SHP77 (cell line): Measurements from ENCODE around the gene SMCO3.
A peak's percentile ranks its signal among the peaks of the same experiment; 100 is the strongest.
"Not testable (repeated sequence)": the region's sequence is repeated elsewhere in the genome, so short reads cannot be mapped to it uniquely, and the experiment has no call there.

ENCODE experiments used
- DNase-seq, 2 experiments: peaks; one replicate each; lab custom pipeline; 2025; lab: John Stamatoyannopoulos, UW

SMCO3 gene

DNA sequence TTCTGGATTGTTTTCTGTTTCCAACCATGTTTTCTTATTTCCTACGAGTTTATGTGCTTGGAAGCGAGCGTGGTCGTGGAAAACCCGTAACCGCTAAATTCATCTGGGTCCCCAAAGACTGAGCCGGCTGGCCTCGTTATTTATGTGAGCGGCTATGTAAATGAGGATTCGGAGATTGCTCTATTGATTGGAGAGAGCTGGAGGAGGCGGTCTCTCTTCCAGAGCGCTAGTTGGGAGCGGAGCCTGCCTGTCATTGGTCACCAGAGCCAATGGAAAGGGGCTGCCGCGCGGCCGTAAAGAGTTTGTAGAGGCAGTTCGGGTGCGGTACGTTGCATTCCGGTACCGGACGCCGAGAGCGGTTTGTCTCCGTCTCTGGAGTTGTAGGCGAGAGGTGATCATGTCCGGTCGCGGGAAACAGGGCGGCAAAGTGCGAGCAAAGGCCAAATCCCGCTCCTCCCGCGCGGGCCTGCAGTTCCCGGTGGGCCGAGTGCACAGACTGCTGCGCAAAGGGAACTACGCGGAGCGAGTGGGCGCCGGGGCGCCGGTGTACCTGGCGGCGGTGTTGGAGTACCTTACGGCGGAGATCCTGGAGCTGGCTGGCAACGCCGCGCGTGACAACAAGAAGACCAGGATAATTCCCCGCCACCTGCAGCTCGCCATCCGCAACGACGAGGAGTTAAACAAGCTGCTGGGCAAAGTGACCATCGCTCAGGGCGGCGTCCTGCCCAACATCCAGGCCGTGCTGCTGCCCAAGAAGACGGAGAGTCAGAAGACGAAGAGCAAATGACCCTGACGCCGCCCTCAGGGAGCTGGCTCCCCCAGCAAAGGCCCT lies 39.7 kb downstream of the SMCO3 start:
- no peak for DNase-seq

DNA sequence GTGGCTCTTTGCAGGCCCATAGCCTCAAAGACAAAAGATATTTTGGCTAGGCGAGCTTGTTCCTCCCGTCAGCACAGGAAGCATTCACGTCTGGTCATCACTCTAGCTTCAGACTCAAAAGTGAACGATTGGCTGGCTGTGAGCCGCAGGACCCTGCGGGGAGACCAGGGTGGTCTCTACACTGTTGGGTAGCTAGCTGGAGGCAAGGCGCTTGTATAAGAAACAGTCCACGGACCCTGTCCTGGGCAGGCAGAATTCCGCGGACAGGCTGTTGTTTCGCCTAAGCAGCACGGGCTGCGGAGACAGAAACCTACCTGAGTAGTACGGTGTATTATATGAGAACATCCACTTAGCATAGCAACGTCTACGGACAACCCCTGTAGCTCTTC lies 40.3 kb downstream of the SMCO3 start:
- no peak for DNase-seq

DNA sequence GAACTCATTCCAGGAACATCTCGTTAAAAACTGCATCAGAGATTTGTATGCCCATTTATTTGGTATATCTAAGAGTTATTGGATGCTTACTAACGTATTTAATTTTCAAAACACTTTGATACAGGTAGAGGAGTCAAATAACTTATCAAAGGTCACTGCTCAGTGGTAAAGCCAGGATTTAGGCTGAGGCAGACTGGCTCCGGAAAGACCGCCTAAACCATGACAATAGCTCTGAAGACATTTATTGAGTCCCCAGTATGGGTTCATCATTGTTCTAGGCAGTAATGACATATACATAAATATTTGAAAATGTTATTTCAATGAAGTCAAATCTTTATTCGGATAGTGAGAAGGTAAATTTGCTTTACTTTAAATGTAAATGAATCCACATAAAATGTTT lies 41.0 kb downstream of the SMCO3 start:
- DNase-seq = no peak

DNA sequence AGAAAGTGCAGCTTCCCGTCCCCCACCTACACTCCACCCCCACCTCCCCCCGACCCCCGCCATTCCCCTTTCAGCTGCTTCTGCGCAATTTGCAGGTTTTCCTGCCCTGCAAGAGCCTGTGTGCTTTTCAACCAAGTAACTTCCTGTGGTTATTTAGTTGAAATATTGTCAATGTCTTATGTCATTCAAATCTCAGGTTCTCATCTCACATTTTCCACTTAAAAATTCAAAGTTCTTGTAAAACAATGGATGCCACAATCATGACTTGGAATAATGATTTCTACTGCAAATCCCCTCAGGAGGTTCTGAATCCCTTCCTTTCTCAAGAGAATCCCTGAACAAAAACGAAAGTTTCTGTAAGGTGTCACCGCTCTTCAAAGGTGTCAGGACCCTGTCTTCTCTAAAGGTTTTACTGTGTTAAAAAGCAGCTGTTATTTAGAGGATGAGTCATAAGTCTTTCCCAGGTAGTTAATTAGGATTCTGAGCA lies 42.3 kb downstream of the SMCO3 start:
- no peak for DNase-seq

DNA sequence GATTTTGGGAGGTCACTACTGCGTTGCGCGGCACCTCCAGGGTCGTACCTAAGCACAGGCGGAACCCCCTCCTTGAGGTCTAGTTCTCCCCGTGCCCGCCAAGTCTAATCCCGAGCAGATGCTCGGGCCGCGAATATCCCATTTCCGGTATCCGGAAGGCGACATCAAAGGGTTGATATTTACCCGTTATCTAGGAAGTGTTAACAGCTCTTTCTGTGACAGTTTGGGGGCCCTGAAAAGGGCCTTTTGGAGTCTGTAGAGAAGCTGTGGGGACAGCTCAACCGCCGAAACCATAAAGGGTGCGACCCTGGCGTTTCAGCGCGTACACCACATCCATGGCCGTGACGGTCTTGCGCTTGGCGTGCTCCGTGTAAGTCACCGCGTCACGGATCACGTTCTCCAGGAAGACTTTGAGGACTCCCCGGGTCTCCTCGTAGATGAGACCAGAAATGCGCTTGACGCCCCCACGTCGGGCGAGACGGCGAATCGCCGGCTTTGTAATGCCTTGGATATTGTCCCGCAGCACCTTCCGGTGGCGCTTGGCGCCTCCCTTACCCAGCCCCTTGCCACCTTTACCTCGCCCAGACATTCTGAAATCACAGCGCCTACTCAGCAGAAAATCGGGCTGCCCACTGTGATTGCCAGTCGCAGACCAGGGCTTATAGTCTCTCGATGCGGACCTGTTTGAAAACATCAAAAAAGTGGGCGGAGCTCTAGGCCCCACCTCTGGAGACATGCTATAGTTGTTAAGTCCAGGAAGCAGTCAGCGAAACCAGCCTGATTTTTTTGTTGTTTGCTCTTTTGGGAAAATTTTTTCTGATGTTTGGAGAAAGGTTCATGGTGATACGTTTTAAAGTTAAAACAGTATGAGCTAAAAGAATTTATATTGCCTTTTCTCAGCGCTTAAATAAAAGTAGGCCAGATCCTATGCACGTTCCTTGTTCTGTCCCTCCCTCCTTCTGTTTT lies 43.2 kb downstream of the SMCO3 start:
- DNase-seq = peak; percentile 54 to 63

DNA sequence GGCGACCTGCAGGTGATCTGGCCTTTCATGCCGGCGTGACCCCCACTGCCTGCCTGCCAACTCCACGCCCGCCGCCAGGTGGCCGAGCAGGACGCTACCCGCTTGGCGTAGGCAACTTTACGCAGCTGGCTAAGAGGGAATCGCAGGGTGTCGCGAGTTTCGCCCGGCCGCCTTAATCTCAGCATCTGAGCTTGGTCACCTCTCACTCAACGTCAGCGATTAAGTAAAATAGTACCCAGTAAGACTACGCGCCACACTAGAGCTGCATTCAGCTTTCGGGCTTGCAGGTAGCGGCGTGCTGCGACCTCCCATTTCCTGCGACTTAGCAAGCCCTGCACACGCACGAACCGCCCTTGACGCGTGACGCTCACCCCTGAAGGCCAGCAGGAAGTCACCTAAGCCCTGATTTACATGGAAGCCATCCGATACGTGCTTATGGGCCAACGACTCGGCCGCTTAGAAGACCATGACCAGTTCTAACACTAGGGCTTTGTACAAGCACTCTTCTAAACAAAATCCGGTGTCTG lies 44.0 kb downstream of the SMCO3 start:
- DNase-seq = peak; percentile 35 to 36

DNA sequence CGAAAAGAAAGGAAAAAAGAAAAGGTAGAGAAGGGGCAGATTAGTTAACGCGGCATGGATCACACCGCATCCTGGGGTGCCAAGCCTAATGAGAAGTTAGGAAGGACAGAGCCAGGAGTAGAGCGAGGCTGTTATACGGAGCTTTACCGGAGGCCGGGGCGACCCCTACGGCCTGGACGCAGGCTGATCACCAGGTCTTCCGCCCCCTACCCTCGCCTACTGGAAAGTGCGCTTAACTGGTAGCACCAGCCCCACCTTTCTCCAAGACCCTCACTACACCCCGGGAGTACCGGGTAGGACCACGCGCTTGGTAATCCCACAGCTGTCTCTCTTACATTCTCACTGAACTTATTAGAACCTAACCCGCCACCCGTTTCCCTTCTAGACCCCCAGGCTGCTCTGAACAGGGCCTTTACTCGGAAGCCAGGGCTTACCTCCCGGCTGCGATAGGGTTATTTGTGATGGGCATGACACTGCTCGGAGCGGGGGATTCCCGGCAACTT lies 44.5 kb downstream of the SMCO3 start:
- DNase-seq = no peak

DNA sequence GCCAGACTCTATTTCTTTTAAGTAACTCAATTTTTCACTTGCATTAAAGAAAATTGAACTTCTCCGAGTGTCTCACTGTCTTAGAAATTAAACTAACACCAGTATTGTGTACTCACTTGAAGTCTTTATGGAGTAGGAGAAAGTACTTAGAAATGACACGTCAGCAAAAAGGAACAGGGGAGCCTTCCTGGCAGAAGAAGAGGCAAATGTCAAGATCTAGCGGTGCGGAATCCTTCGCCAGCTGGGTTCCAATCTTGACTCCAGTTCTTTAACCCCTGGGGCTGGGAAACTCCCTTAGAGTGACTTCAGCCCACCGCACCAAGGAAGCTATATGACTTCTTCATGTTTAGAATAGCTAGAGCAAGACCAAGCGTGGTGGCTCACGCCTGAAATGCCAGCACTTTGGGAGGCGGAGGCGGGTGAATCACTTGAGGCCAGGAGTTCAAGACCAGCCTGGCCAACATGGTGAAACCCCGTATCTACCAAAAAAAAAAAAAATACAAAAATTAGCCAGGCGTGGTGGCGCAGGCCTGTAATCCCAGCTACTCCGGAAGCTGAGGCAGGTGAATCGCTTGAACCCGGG lies 45.1 kb downstream of the SMCO3 start:
- no peak for DNase-seq

DNA sequence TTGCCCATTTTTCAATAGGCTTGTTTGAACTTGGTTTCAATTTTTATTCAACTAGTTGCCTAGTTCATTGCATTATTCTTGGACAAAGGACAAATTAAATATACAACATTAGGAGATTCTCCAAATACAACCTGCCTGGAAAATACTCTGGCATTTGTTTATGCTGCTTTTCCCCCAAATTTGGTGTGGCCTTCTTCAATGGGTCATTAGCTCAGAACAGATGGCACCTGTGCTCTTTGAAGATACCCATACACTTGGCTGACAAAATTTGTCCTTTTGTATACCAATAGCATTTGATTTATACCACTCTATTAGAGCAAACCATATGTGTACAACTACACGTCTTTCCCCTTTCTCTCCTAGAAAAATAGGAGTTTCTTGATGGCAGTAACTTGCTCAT lies 46.4 kb downstream of the SMCO3 start:
- no peak for DNase-seq

DNA sequence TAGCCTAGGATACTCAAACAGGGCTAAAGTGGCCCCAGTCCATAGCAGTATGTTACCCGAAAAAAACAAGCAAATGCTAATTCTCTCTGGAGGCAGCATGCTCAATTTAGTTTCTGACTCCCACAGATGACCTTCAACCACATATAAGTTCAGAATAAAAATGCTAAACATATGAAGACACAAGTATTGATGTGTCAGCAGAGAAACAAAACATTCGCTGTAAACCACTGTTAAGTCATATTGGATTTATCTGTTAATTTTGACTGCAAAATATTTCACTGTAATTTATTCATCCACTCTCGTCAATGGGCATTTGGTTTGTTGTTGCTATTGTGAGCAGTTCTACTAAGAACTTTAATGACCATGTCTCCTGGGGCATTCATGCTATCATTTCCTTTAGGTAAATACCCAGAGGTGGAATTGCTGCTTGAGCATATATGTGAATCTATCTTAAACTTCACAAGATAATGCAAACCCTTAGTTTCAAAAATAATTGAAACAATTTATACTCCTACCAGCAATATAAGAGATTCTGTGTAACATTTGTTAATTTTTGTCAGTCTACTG lies 47.2 kb downstream of the SMCO3 start:
- no peak for DNase-seq

DNA sequence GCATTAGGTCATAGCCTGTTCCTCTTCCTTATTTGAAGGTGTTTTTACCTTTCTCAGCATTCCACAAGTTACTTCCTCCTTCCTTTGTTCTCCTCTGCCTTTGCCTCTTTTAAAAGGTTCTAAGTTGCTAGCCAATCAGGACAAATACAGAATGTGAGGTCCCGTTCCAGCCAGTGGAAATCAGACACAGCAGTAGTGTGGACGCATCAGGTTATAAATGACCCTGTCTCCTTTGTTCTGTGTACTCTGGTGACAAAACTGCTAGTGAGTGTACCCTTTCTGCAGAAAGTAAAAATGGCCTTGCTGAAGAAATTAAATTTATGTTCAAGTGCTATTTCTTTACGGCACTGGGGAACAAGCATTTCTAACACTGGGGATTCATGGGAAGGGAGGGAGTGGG lies 48.0 kb downstream of the SMCO3 start:
- DNase-seq = not testable (repeated sequence)

DNA sequence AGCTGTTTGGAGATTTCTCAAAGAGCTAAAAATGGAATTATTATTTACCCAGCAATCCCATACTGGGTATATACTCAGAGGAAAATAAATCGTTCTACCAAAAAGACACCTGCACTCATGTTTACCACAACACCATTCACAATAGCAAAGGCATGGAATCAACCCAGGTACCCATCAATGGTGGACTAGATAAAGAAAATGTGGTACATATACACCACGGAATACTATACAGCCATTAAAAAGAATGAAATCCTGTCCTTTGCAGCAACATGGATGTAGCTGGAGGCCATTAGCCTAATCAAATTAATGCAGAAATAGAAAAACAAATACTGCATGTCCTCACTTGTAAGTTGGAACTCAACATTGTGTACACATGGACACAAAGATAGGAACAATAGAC lies 48.6 kb downstream of the SMCO3 start:
- no peak for DNase-seq

DNA sequence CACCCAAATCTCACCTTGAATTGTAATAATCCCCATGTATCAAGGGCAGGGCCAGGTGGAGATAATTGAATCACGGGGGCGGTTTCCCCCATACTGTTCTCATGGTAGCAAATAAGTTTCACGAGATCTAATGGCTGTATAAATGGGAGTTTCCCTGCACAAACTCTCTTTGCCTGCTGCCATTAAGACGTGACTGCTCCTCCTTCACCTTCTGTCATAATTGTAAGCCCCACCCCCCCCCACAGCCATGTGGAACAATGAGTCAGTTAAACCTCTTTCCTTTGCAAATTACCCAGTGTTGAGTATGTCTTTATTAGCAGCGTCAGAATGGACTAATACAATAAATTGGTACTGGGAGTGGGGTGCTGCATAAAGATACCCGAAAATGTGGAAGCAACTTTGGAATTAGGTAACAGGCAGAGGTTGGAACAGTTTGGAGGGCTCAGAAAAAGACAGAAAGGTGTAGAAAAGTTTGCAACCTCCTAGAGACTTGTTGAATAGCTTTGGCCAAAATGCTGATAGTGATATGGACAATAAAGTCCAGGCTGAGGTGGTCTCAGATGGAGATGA lies 54.2 kb downstream of the SMCO3 start:
- not testable (repeated sequence) for DNase-seq

DNA sequence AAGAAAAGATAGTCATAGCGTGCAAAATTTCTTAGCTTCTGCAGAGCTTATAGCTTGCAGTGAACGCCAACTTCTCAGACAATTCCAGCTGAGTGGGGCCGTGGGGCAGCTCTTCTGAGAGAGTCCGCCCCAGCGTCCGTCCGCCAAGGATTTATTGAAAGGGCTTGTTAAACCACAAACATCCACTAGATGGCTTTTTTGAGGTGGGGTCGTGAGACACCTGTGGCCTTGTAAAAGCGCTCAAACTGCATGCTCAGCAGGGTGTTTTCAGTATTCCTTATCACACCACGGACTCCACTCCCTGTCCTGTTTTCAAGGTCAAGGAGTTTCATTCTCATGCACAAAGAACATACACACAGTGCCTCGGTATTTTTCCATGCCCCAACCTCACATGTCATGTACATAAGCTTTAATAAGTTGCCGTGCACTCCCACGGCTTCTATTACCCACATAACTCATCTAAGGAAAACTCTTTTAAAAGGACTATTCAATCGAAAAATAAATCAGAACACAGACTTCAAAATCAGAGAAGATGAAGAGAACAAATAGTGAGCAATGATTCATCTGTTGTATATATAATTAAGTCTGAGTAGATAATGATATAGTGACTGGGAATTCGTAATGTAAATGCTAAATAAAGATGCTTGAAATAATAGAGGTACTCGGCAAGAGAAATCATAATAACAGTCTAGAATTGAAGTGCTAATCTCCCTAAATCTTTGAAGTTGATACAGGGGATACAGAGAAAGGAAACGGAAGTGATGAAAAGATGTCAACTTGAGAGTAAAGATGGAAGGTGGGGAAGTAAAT lies 57.4 kb downstream of the SMCO3 start:
- no peak for DNase-seq
